GM19463 (cell line): Measurements from ENCODE around the gene SFMBT2.

Experiments used
- ATAC-seq: cut with Tn5 transposase; IDR thresholded peaks from one replicate; pipeline ENCODE4 v1.9.1; 2021; ENCODE audit warnings: mild to moderate bottlenecking, moderate library complexity; ENCODE audit not compliant: unreplicated experiment

SFMBT2 gene

GRCh38 chr10:7370511-7370910 is 40.3 kb downstream of the SFMBT2 start:
- no peak for ATAC-seq

GRCh38 chr10:7365027-7365745 is 45.6 kb downstream of the SFMBT2 start:
- no peak for ATAC-seq

- no peak for ATAC-seq
Measured at GRCh38 chr10:7364474-7364873, 46.4 kb downstream of the SFMBT2 start.

GRCh38 chr10:7363700-7364099 is 47.1 kb downstream of the SFMBT2 start:
- no peak for ATAC-seq

- ATAC-seq, result no peak
Measured at GRCh38 chr10:7362471-7362870, 48.4 kb downstream of the SFMBT2 start.

- no peak for ATAC-seq
Measured at GRCh38 chr10:7361316-7361715, 49.5 kb downstream of the SFMBT2 start.

- ATAC-seq, result no peak
Measured at GRCh38 chr10:7359954-7360353, 50.9 kb downstream of the SFMBT2 start.

GRCh38 chr10:7359356-7359755 is 51.5 kb downstream of the SFMBT2 start:
- ATAC-seq, result no peak

- ATAC-seq, result no peak
Measured at GRCh38 chr10:7357193-7357592, 53.6 kb downstream of the SFMBT2 start.

GRCh38 chr10:7354330-7355047 is 56.3 kb downstream of the SFMBT2 start:
- no peak for ATAC-seq

GRCh38 chr10:7351894-7352293 is 58.9 kb downstream of the SFMBT2 start:
- ATAC-seq, result no peak

GRCh38 chr10:7350541-7351195 is 60.2 kb downstream of the SFMBT2 start:
- ATAC-seq, result no peak

GRCh38 chr10:7345717-7346116 is 65.1 kb downstream of the SFMBT2 start:
- no peak for ATAC-seq

- no peak for ATAC-seq
Measured at GRCh38 chr10:7343040-7343439, 67.8 kb downstream of the SFMBT2 start.

- no peak for ATAC-seq
Measured at GRCh38 chr10:7340179-7340874, 70.5 kb downstream of the SFMBT2 start.

GRCh38 chr10:7339510-7339909 is 71.3 kb downstream of the SFMBT2 start:
- no peak for ATAC-seq

- no peak for ATAC-seq
Measured at GRCh38 chr10:7338469-7338868, 72.4 kb downstream of the SFMBT2 start.

- peak; percentile 78 for ATAC-seq
Measured at GRCh38 chr10:7337431-7338171, 73.2 kb downstream of the SFMBT2 start.

- ATAC-seq, result no peak
Measured at GRCh38 chr10:7335977-7336376, 74.9 kb downstream of the SFMBT2 start.

- ATAC-seq, result no peak
Measured at GRCh38 chr10:7334642-7334964, 76.2 kb downstream of the SFMBT2 start.
